K562 (cell line): ENCODE results near the gene LRP6.

ENCODE experiments used
- CTCF ChIP-seq, 3 experiments: IDR thresholded peaks in 2 of 3; conservative IDR thresholded peaks in 1 of 3; 2 replicates each; pipeline ENCODE4 v1.5.1; 2011 to 2012; ENCODE audit warnings: low read length in 3 of 3, mild to moderate bottlenecking in 3 of 3, control low read depth in 2 of 3, improper control_type of control experiment in 1 of 3, inconsistent platforms in 1 of 3, low read depth in 1 of 3, mixed read lengths in 1 of 3, moderate library complexity in 1 of 3; ENCODE audit not compliant: insufficient read depth in 2 of 3
- FOXJ3 ChIP-seq: sonication (generic); formaldehyde crosslinking; IDR thresholded peaks from 2 replicates; pipeline ENCODE4 v1.4.0; 2020; ENCODE audit warnings: mild to moderate bottlenecking, missing genetic modification reagents
- PHTF2 ChIP-seq: fragments of 250-450 bp; sonication (Bioruptor Pico); IDR thresholded peaks from 2 replicates; pipeline ENCODE4 v1.5.0; 2021; ENCODE audit warnings: mild to moderate bottlenecking
- POLR2A ChIP-seq: fragments of 450-650 bp; conservative IDR thresholded peaks from 2 replicates; pipeline ENCODE4 v1.6.1; 2016
- SP1 ChIP-seq: sonication (generic); formaldehyde crosslinking; IDR thresholded peaks from 2 replicates; pipeline ENCODE4 v1.8.1; 2022; ENCODE audit warnings: mild to moderate bottlenecking, missing genetic modification reagents
- TAF1 ChIP-seq: IDR thresholded peaks from 2 replicates; pipeline ENCODE4 v1.6.1; 2011; ENCODE audit warnings: mild to moderate bottlenecking, low read length, moderate library complexity; ENCODE audit not compliant: insufficient read depth, control insufficient read depth, severe bottlenecking; ENCODE audit errors: extremely low read depth
- ZBTB40 ChIP-seq, 2 experiments: fragments of 450-650 bp in 1 of 2; sonication (generic) in 1 of 2; formaldehyde crosslinking in 1 of 2; IDR thresholded peaks; 2 replicates each; pipeline versions ENCODE4 v1.7.1 to v1.9.0; 2016 to 2022; ENCODE audit warnings: inconsistent platforms in 1 of 2, mild to moderate bottlenecking in 1 of 2, missing genetic modification reagents in 1 of 2

- TF ChIP-seq FOXJ3 (CRISPR knock-in tag) = no peak
- TF ChIP-seq TAF1 = no peak
- no peak for TF ChIP-seq POLR2A
- no peak for TF ChIP-seq SP1 (CRISPR knock-in tag)
- TF ChIP-seq PHTF2 (CRISPR knock-in tag) = no peak
- no peak for TF ChIP-seq ZBTB40 (IDR thresholded peaks at IDR 0.05)
- TF ChIP-seq ZBTB40 (CRISPR knock-in tag; IDR thresholded peaks at IDR 0.05) = no peak
- TF ChIP-seq CTCF (IDR thresholded peaks at IDR 0.05 in 2 of 3, conservative IDR thresholded peaks at IDR 0.05 in 1 of 3; ENCODE audit: insufficient read depth in 2 of 3, low read depth in 1 of 3, low read length in 3 of 3) = no peak
Measured at GRCh38 chr12:12167847-12168246, 99.0 kb downstream of the LRP6 start.
